H1 (cell line): Measurements from ENCODE around the gene MYPOP. TPM values are rescaled to one million over a fixed set of nuclear protein-coding genes. Genes with fewer than 3 reads are reported as not detected.

Experiments
- ATF3 ChIP-seq: IDR thresholded peaks from 2 replicates; pipeline ENCODE4 v1.6.1; 2011; ENCODE audit warnings: low read depth, mild to moderate bottlenecking, low read length; ENCODE audit not compliant: insufficient read depth
- CHD2 ChIP-seq: IDR thresholded peaks from 2 replicates; pipeline ENCODE4 v1.6.1; 2012; ENCODE audit warnings: low read length, improper control_type of control experiment
- CHD7 ChIP-seq: fragments of 300-600 bp; sonication (generic); IDR thresholded peaks from 2 replicates; pipeline ENCODE4 v1.7.1; 2012; ENCODE audit warnings: low read length, moderate library complexity, mild to moderate bottlenecking, inconsistent platforms; ENCODE audit not compliant: insufficient replicate concordance
- E2F6 ChIP-seq: IDR thresholded peaks from 2 replicates; pipeline ENCODE4 v1.6.1; 2012; ENCODE audit warnings: inconsistent platforms
- GABPA ChIP-seq: IDR thresholded peaks from 2 replicates; pipeline ENCODE4 v1.6.1; 2011; ENCODE audit warnings: mild to moderate bottlenecking, low read length, moderate library complexity, borderline replicate concordance; ENCODE audit not compliant: insufficient read depth
- JUN ChIP-seq: IDR thresholded peaks from 2 replicates; pipeline ENCODE4 v1.6.1; 2011; ENCODE audit warnings: low read depth, mild to moderate bottlenecking, improper control_type of control experiment, low read length
- PHF8 ChIP-seq: fragments of 200-600 bp; sonication (generic); conservative IDR thresholded peaks from 2 replicates; pipeline ENCODE4 v1.7.1; 2012; ENCODE audit warnings: low read depth, mild to moderate bottlenecking, inconsistent platforms, low read length, moderate library complexity
- POLR2A ChIP-seq, 2 experiments: IDR thresholded peaks; 1 replicate in 1 of 2; 2 replicates in 1 of 2; pipeline ENCODE4 v1.6.1; 2011; ENCODE audit warnings: low read depth in 2 of 2, low read length in 2 of 2, mild to moderate bottlenecking in 2 of 2; ENCODE audit errors: control extremely low read depth in 1 of 2
- POLR2AphosphoS5 ChIP-seq: IDR thresholded peaks from 2 replicates; pipeline ENCODE4 v1.6.1; 2011; ENCODE audit warnings: low read depth, low read length
- RAD21 ChIP-seq, 2 experiments: IDR thresholded peaks in 1 of 2; conservative IDR thresholded peaks in 1 of 2; 2 replicates each; pipeline ENCODE4 v1.6.1; 2011; ENCODE audit warnings: low read depth in 2 of 2, low read length in 2 of 2, improper control_type of control experiment in 1 of 2, inconsistent platforms in 1 of 2, mild to moderate bottlenecking in 1 of 2, moderate library complexity in 1 of 2
- SP1 ChIP-seq: IDR thresholded peaks from 2 replicates; pipeline ENCODE4 v1.6.1; 2011; ENCODE audit warnings: low read depth, low read length
- polyA plus RNA-seq, 7 experiments: library from polyadenylated mRNA; depleted of rRNA in 3 of 7; stranded (reverse) in 5 of 7; unstranded in 2 of 7; fragments of >200 nt in 5 of 7; fragments of 200-250 nt in 2 of 7; gene quantifications; 1 replicate in 5 of 7; 2 replicates in 1 of 7; 4 replicates in 1 of 7; pipeline versions ENCODE4 v1.2.1 to v1.2.3, GENCODE V29; 2011 to 2013; ENCODE audit warnings: missing spikeins in 2 of 7, mixed read lengths in 2 of 7
- total RNA-seq: library from RNA; stranded (reverse); fragmentation: NEBNext Ultra II Directional; extraction: Animal tissue kit (Norgen Biotek cat#: 25700); gene quantifications from 2 replicates; pipeline ENCODE4 v1.2.1, GENCODE V29; 2021

The MYPOP gene
- total and polyA plus RNA-seq, 2 of the 8 experiments (the other 6 are each of a cell fraction or from before 2014, with no cell fraction given), result 3.2 to 11.1 TPM

GRCh38 chr19:45890877-45891276, 11.5 kb downstream of the MYPOP start (continued):
- TF ChIP-seq CHD7, result no peak
- TF ChIP-seq POLR2AphosphoS5, result no peak
- no peak for TF ChIP-seq GABPA
- TF ChIP-seq PHF8, result no peak
- TF ChIP-seq POLR2A (IDR thresholded peaks at IDR 0.05; ENCODE audit: control extremely low read depth in 1 of 2, low read depth in 2 of 2, low read length in 2 of 2), result no peak
- TF ChIP-seq SP1, result no peak
- no peak for TF ChIP-seq CHD2
- TF ChIP-seq ATF3, result no peak
- no peak for TF ChIP-seq JUN
- TF ChIP-seq RAD21 (IDR thresholded peaks at IDR 0.05 in 1 of 2, conservative IDR thresholded peaks at IDR 0.05 in 1 of 2; ENCODE audit: low read depth in 2 of 2, low read length in 2 of 2), result no peak
- TF ChIP-seq E2F6, result no peak
